Mesodermal cell (in vitro differentiated cells): Measurements from ENCODE around the gene TRIM3.

Experiments used
- H3K27ac ChIP-seq: 2 replicates; pipeline ENCODE4 v1.7.0; 2013; ENCODE audit warnings: mild to moderate bottlenecking, low read depth, low read length, moderate library complexity; ENCODE audit not compliant: severe bottlenecking
- H3K36me3 ChIP-seq: 2 replicates; pipeline ENCODE4 v1.7.1; 2013; ENCODE audit warnings: mild to moderate bottlenecking, low read length, moderate library complexity; ENCODE audit not compliant: control insufficient read depth, insufficient read depth
- H3K4me1 ChIP-seq: one replicate; pipeline ENCODE4 v1.7.1; 2013; ENCODE audit warnings: mild to moderate bottlenecking, low read length; ENCODE audit not compliant: insufficient read depth, control insufficient read depth, poor library complexity, severe bottlenecking
- H3K4me3 ChIP-seq: 2 replicates; pipeline ENCODE4 v1.7.0; 2013; ENCODE audit warnings: low read length, control low read depth, mild to moderate bottlenecking; ENCODE audit not compliant: insufficient read depth, poor library complexity, severe bottlenecking; ENCODE audit errors: extremely low read depth
- H3K9me3 ChIP-seq: 2 replicates; pipeline ENCODE4 v1.7.1; 2013; ENCODE audit warnings: mild to moderate bottlenecking, low read length, moderate library complexity; ENCODE audit not compliant: control insufficient read depth
- WGBS, 2 experiments: methylation state at CpG; one replicate each; pipeline ENCODE4 v1.1.5; 2013; ENCODE audit warnings: missing lambda C conversion rate in 2 of 2; ENCODE audit not compliant: insufficient coverage in 2 of 2; 5-methylcytosine and 5-hydroxymethylcytosine counted together

Gene TRIM3

DNA sequence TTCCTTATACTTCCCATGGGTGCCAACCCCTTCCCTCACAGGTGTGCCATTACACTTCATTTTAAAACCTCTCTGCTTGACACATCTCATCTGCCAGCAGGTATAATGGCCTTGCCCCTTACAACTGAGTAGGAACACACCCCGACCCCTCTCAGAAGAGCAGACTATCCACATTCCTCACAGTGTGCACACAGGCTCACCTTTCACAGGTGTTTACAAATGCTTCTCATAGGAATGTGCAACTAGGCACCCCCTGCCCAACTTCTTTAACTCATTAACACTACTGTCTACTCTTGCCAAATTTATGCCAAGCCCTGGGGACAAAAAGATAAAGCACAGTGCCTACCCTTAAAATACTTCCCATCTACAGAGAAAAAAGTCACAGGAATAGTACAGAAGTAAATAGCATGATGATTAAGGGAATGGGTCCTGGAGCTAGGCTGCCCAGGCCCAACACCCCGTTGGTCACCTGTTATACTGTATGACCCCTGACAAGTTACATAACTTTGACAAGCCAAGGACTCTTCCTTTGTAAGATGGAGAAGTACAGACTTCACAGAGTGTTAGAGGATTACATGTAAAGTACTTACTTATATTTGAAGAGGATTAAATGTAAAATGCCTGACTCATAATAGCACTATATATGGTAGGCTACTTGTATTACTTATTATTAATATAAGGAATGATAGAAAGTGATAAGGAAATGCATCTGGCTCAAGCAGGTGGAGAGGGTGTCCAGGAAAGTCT lies 15.2 kb downstream of the TRIM3 start:
- Histone ChIP-seq H3K4me3 (no peak overlapping the region), H3K27ac (no peak overlapping the region), H3K4me1 (no peaks in the 10 kb centered on the region), H3K36me3 (peaks cover 61% of the 10 kb centered on the region), H3K9me3 (no peaks in the 10 kb centered on the region)
- 90 to 100% methylated on average over 1 of the region's 2 CpGs for WGBS, 2 experiments

DNA sequence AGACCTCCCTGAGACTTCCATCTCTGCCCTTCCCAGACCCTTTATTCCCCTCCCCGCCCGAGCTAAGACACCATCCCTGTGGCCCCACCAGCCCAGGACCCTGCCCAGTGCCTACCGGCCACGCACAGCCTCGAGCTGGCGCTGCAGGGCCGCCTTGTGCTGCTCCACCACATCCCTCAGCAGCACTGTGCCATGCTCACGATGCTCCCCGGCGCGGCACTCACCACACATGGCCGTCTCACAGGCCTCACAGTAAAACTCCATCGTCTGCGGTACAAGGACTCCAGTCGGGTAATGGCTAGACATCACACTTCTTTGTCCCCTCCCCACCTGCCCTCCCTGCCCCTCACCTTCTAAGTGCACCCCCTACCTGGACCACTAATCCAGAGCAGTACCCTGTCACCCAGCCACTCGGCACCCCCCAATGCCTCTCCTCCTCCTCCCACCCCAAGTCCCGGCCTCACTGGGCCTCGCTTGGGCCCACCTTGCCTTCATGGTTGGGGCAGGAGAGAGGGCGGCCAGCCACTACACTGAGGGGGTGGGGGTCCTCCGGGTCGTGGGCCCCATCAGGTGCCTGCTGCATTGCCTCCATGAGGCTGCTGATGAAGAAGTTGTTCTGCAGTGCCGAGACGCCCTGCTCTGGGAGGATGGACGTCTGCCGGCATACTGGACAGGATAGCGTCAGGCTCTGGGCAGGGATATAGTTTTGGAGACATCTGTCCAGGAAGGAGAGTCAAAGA lies 16.0 kb downstream of the TRIM3 start:
- H3K4me3 ChIP-seq, result no peak overlapping the region
- peaks cover 61% of the 10 kb centered on the region for H3K36me3 ChIP-seq
- no peaks in the 10 kb centered on the region for H3K4me1 ChIP-seq
- 94 to 97% methylated on average over 22 to 23 of the region's 26 CpGs for WGBS, 2 experiments
- H3K27ac ChIP-seq, result no peak overlapping the region
- no peaks in the 10 kb centered on the region for H3K9me3 ChIP-seq

DNA sequence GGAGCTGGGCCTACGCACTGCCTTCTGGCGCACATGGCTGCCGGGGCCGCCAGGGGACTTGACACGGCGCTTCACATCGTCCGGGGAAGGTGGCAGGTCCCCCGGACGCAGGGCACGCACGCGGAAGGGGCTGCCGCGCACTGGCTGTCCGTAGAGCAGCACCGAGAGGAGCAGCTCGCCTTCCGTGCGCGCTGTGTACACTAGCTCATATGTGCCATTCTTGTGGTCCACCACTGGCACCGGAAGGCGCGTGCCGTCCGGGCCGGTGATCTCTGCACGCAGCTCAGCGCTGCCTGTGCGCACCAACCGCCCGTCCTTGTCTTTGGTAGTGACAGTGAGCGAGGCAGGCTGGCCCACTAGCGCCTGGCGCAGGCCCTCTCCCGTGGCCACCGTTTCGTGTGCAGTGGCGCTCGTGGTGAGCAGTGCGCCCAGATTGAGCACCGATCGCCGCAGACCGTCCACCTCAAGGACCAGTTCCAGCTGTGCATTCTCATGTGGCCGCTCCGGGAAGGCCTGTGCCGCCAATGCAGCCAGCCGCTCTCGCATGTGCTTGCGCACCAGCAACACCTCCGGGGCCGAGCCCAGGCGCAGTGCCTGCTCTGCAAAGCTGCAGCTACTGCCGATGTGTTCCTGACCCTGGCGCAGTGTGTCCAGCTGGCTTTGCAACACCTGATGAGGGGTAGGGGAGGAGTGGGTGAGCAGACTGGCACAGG lies 17.2 kb downstream of the TRIM3 start:
- Histone ChIP-seq H3K9me3 (no peaks in the 10 kb centered on the region), H3K4me3 (no peak overlapping the region), H3K27ac (no peak overlapping the region), H3K4me1 (no peaks in the 10 kb centered on the region), H3K36me3 (peaks cover 66% of the 10 kb centered on the region)
- 98% methylated on average over 56 of the region's 56 CpGs for whole genome bisulfite sequencing, 2 experiments

DNA sequence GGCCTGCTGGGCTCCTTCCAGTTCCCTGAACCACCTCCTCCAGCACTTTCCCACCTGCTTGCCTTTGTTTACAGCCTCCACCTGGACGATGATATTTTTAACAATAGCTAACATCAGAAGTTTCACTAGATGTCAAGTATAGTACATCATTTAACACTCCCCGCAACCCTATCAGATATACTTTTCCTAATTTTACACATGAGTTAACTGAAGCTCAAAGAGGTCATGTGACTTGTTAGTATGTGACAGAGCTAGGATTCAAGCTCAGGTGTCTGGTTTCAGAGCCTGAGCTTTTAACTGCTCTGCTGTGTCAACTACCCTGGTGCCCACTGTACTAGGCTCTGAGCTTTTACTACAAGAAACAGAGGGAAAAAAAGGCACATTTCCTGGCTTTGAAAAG lies 18.7 kb downstream of the TRIM3 start:
- no peak overlapping the region for H3K4me3 ChIP-seq
- no peaks in the 10 kb centered on the region for H3K4me1 ChIP-seq
- no peaks in the 10 kb centered on the region for H3K9me3 ChIP-seq
- 100% methylated on average over 1 of the region's 2 CpGs; no CpG with 5 or more reads in 1 of the 2 experiments for WGBS, 2 experiments
- peaks cover 77% of the 10 kb centered on the region for H3K36me3 ChIP-seq
- no peak overlapping the region for H3K27ac ChIP-seq

DNA sequence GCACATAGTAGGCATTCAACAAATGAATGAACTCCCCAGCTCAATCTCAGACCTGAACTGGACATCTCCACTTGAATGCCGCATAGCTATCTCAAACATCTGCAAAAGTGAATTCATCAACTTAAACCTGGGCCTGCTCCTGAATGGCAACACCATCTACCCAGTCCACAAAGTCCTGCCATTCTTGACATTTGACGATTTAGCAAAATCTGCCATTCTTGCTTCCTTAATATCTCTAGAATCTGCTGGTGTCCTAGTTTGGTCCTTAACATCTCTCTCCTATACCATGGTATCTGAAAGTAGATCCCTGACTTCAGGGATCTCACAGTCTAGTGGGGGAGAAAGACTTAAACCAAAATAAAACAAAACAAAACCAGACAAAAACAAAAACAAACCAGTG lies 20.6 kb downstream of the TRIM3 start:
- peaks cover 80% of the 10 kb centered on the region for H3K36me3 ChIP-seq
- no peak overlapping the region for H3K4me3 ChIP-seq
- H3K4me1 ChIP-seq, result no peaks in the 10 kb centered on the region
- 96 to 100% methylated on average over 2 of the region's 2 CpGs for WGBS, 2 experiments
- H3K9me3 ChIP-seq, result no peaks in the 10 kb centered on the region
- H3K27ac ChIP-seq, result no peak overlapping the region

DNA sequence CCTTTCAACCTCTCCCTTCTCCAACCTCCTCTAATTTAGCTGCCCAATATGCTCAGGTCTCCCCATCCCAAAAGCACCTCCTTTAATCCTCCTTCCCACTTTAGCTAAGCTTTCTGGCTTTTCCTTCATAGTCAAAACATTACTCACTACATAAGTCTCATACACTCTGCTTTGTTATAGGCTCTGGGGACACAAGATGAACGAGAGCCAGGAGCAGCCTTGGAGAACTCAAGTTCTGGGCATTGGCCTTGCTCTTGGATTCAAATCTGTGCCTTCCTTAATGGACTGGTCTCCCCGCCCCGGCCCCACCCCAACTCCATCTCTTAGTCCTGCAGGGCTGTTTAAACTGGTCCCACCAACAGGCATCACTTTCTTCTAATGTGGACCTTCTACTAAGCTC lies 21.5 kb downstream of the TRIM3 start:
- no peaks in the 10 kb centered on the region for H3K4me1 ChIP-seq
- no peak overlapping the region for H3K27ac ChIP-seq
- peaks cover 82% of the 10 kb centered on the region for H3K36me3 ChIP-seq
- WGBS, 2 experiments, result 85 to 100% methylated on average over 3 of the region's 3 CpGs
- H3K9me3 ChIP-seq, result no peaks in the 10 kb centered on the region
- H3K4me3 ChIP-seq, result no peak overlapping the region

DNA sequence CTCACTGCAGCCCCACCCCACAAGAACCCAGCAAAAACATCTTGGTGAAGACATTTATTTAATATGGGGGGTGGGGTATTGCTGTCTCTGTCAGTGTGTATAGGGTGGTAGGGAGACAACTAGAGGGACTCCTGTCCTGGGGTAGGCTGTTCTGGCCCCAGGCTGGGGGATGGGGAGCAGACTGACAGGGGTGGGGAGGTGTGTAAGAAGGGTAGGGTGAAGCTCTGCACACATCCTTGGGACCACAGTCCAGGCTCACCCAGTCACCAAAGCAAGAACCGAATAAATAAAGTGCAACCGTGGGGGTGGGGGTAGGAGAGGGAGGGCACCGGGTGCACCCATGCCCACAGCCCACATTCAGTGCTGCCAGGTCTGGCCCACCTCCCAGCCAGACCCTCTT lies 25.2 kb downstream of the TRIM3 start:
- WGBS, 2 experiments, result no CpG with 5 or more reads among the region's 3 CpGs
- no peaks in the 10 kb centered on the region for H3K4me1 ChIP-seq
- H3K9me3 ChIP-seq, result no peaks in the 10 kb centered on the region
- H3K36me3 ChIP-seq, result peaks cover 51% of the 10 kb centered on the region
- H3K27ac ChIP-seq, result no peak overlapping the region
- H3K4me3 ChIP-seq, result no peak overlapping the region

DNA sequence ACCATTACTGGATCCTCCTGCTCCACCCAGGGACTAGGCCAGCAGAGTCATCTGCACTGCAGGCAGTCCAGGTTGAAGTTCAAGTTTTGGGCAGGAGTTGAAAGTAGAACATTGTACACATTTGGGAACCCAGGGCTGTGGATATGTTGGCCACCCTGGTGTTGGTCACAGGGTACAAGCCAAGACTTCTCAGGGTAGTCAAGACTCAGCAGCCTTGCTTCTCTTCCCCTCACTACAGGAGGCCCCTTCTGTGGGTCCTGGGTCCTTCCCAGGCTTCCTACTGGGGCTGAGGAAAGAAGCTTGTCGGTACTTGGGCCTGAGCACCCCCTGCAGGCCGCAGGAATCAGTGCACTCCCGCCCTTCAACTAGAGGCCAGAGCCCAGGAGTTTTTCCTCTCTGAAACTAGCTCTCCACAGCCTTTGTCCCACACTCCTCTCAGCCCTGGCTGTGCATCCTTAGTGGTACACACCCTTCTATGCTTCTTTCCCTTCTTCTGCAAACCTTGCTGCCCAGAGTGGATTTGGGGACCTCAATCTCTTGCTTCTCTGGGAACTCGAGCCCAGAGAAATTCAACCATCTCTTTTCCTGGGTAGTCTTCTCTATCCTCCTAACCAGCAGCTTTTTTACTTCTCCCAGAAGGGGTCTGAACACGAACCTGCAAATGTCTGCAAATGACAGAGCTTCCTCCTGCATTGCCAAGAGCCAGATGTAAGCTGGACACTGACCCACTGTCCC lies 30.3 kb downstream of the TRIM3 start:
- no peaks in the 10 kb centered on the region for H3K9me3 ChIP-seq
- no peak overlapping the region for H3K27ac ChIP-seq
- 33 to 50% methylated on average over 3 to 4 of the region's 5 CpGs for WGBS, 2 experiments
- H3K4me3 ChIP-seq, result no peak overlapping the region
- H3K36me3 ChIP-seq, result peaks cover 9% of the 10 kb centered on the region
- H3K4me1 ChIP-seq, result peaks cover 8% of the 10 kb centered on the region

DNA sequence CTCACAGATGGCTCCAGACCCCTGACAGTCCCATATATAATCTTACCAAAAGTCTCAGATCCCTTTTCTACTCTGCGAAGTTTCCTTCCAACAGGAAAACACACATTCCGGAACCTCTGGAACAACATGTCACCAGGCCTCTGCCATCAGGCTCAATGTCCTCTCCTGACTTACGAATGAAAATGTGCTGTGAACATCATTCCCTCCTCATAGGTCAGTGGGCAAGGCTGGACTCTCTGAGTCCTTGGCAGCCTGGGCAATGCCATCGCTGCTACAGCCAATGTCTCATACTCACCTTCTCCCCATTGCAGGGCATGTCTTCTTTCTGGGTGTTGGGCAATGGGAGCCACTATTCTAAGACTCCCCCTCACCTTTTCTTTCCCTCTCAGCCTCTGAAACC lies 31.3 kb downstream of the TRIM3 start:
- WGBS, 2 experiments, result 83 to 94% methylated on average over 1 to 4 of the region's 4 CpGs
- Histone ChIP-seq H3K9me3 (no peaks in the 10 kb centered on the region), H3K27ac (no peak overlapping the region), H3K36me3 (peaks cover 3% of the 10 kb centered on the region), H3K4me1 (peaks cover 8% of the 10 kb centered on the region), H3K4me3 (no peak overlapping the region)

DNA sequence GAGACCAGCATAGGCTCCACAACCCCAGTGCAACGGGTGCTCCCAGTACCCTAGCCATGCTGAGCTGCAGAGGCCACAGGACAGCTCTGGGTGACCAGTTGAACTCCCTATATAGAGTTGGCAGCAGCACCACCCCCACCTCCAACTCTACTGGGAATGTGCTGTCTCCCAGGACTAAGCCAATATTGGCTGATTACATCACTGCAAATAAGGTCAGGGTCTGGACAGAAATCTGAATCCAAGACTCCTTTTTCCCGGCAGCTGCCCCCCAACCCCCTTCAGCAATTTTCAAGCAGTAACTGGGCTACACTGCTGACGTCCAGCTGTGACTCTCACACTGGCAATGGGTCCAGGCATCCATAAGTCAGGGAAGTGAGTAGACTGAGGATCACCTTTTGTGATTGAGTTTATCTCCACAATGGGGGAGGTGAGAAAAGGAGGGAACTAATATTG lies 32.8 kb downstream of the TRIM3 start, which contains the start of gene HPX:
HPX (minus strand) TSS at position 82 of the 453 bp plus-strand sequence; CDS start at position 58, 24 bp downstream.
- peaks cover 8% of the 10 kb centered on the region for H3K4me1 ChIP-seq
- no peak within 1 kb of the TSS for H3K4me3 ChIP-seq
- H3K27ac ChIP-seq, result peak within 1 kb of the TSS; percentile 25
- no peaks in the 10 kb centered on the region for H3K9me3 ChIP-seq
- 57 to 75% methylated on average over 2 of the region's 3 CpGs for WGBS, 2 experiments
- no peaks in the 10 kb centered on the region for H3K36me3 ChIP-seq
